Uterus (tissue), 2 donors: ENCODE measurements around the gene RAB11FIP4.

Experiments
- POLR2A ChIP-seq, 2 donors: fragments of 450-650 bp; IDR thresholded peaks; one replicate each; pipeline ENCODE4 v1.6.1; 2016; ENCODE audit warnings: antibody characterized with exemption in 2 of 2, mild to moderate bottlenecking in 1 of 2, moderate library complexity in 1 of 2
- TF ChIP-seq, protein P1 (sequence below), 4 experiments: fragments of 200-600 bp in 2 of 4; fragments of 450-650 bp in 2 of 4; sonication (generic) in 2 of 4; IDR thresholded peaks; one replicate each; pipeline ENCODE4 v1.5.1; 2016 to 2019; ENCODE audit warnings: antibody characterized with exemption in 4 of 4, mild to moderate bottlenecking in 2 of 4, moderate library complexity in 1 of 4

DNA sequence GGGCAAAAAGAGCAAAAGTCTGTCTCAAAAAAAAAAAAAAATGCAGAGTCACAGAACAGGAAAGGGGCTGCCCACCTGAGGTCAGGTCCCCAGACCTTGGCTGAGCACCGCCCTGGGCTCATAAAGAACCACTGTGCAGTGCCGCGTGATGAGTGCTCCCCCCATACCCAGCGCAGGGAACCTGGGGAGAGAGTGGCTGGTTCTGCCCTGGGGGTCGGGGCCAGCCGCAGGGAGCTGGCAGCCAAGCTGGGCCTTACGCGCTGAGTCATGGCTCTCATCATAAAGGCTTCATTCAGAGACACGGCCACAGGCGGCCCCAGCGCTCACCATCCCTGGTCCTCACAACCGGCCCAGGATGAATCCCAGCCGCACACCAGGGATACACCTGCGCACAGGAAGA lies 80.7 kb downstream of the RAB11FIP4 start:
- TF ChIP-seq, protein P1, sequence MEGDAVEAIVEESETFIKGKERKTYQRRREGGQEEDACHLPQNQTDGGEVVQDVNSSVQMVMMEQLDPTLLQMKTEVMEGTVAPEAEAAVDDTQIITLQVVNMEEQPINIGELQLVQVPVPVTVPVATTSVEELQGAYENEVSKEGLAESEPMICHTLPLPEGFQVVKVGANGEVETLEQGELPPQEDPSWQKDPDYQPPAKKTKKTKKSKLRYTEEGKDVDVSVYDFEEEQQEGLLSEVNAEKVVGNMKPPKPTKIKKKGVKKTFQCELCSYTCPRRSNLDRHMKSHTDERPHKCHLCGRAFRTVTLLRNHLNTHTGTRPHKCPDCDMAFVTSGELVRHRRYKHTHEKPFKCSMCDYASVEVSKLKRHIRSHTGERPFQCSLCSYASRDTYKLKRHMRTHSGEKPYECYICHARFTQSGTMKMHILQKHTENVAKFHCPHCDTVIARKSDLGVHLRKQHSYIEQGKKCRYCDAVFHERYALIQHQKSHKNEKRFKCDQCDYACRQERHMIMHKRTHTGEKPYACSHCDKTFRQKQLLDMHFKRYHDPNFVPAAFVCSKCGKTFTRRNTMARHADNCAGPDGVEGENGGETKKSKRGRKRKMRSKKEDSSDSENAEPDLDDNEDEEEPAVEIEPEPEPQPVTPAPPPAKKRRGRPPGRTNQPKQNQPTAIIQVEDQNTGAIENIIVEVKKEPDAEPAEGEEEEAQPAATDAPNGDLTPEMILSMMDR (IDR thresholded peaks at IDR 0.05): no peak
- no peak for TF ChIP-seq POLR2A (IDR thresholded peaks at IDR 0.05)
